ENCODE data around the gene SLC35G1. TPM values are rescaled to one million over a fixed set of nuclear protein-coding genes. Genes with fewer than 3 reads are reported as not detected.

Gene SLC35G1
- total and polyA plus RNA-seq, 2 of the 8 experiments (the other 6 are each of a cell fraction or from before 2014, with no cell fraction given): 6.2 to 6.4 TPM

- ChIA-PET POLR2A (ENCODE audit: partially characterized antibody) (interaction anchor here (1.0 to 1.4 kb wide), 2 partner anchors 22 to 405 kb away, joined by 3 read pairs; no protein-coding TSS in a partner anchor), CTCF (ENCODE audit: partially characterized antibody) (interaction anchor here (0.6 to 3.2 kb wide), 51 partner anchors 8 to 525 kb away, joined by 3 to 34 read pairs (median 4); no protein-coding TSS in a partner anchor)
- H3K9ac ChIP-seq (replicated peaks in 1 of 4; ENCODE audit: extremely low read depth in 1 of 4, low read depth in 3 of 4, low read length in 3 of 4): no peak overlapping the region
- peaks cover 0 to 2% (median 0%) of the 10 kb centered on the region in 4 experiments; a peak in 1 of 7 replicates for H3K4me1 ChIP-seq (replicated peaks in 1 of 4; ENCODE audit: control insufficient read depth in 3 of 4, insufficient read depth in 4 of 4, low read length in 3 of 4)
- H4K20me1 ChIP-seq (replicated peaks in 1 of 2; ENCODE audit: control insufficient read depth in 1 of 2, insufficient read depth in 2 of 2, low read length in 2 of 2): peaks cover 0 to 2% of the 10 kb centered on the region in 2 experiments
- no peak overlapping the region for H4K5ac ChIP-seq (ENCODE audit: insufficient read length, low read depth, low read length)
- no peak overlapping the region for H3K27ac ChIP-seq (ENCODE audit: low read depth, low read length)
- H4K8ac ChIP-seq (ENCODE audit: extremely low read depth, insufficient read depth, low read length): no peak overlapping the region
- H2BK5ac ChIP-seq (ENCODE audit: low read depth, low read length): no peak overlapping the region
- 74% methylated on average over 10 of the region's 10 CpGs; no CpG with 5 or more reads in 1 of the 2 experiments for WGBS, 2 experiments (ENCODE audit: extremely low coverage in 1 of 2, insufficient coverage in 1 of 2, insufficient read length in 1 of 2, insufficient replicate concordance in 2 of 2, low coverage in 1 of 2, low lambda C conversion rate in 2 of 2, missing lambda C conversion rate in 1 of 2)
- DNase-seq (ENCODE audit: low read depth in 1 of 2, low spot score in 2 of 2) (no peak), FAIRE-seq (no peak)
- H3K23ac ChIP-seq (ENCODE audit: insufficient read length): no peak overlapping the region
- no peaks in the 10 kb centered on the region for H3K79me2 ChIP-seq (ENCODE audit: control insufficient read depth in 1 of 2, insufficient read depth in 2 of 2, low read length in 2 of 2)
- H3K4ac ChIP-seq (replicated peaks; ENCODE audit: insufficient read length, low read depth, low read length): no peak overlapping the region
- no peak overlapping the region for H2BK20ac ChIP-seq (ENCODE audit: low read length)
- H4K91ac ChIP-seq (replicated peaks; ENCODE audit: insufficient read length, low read length): no peak overlapping the region
- H2AK5ac ChIP-seq (ENCODE audit: low read depth, low read length): no peak overlapping the region
- no peaks in the 10 kb centered on the region for H3K23me2 ChIP-seq (ENCODE audit: low read depth, low read length)
- no peak overlapping the region for H2BK15ac ChIP-seq (ENCODE audit: low read length)
- H3K79me1 ChIP-seq (ENCODE audit: low read depth, low read length): no peaks in the 10 kb centered on the region
- no peak overlapping the region for H3K56ac ChIP-seq (replicated peaks; ENCODE audit: insufficient read length, low read depth, low read length)
- H3K9me3 ChIP-seq (ENCODE audit: insufficient read depth in 2 of 2, low read depth in 1 of 2, low read length in 1 of 2): no peaks in the 10 kb centered on the region
- H3K27me3 ChIP-seq (replicated peaks in 1 of 4; ENCODE audit: control insufficient read depth in 3 of 4, extremely low read depth in 1 of 4, insufficient read depth in 3 of 4, low read length in 3 of 4): no peaks in the 10 kb centered on the region
- peak overlapping the region in 1 of 4 experiments; percentile 3; a peak in 2 of 8 replicates for H3K4me3 ChIP-seq (ENCODE audit: extremely low read depth in 1 of 4, insufficient read depth in 2 of 4, low read depth in 3 of 4, low read length in 4 of 4)
- TF ChIP-seq ASH2L (IDR thresholded peaks at IDR 0.05; ENCODE audit: low read length): peak; percentile 47
- TF ChIP-seq MAX (IDR thresholded peaks at IDR 0.05): 0 out of 2 replicates have a peak, but pooled peaks have one; percentile 14
- no peak for TF ChIP-seq HDAC6 (IDR thresholded peaks at IDR 0.05; ENCODE audit: low read depth, low read length)
- H3K36me3 ChIP-seq (ENCODE audit: control insufficient read depth in 2 of 4, insufficient read depth in 4 of 4, low read length in 3 of 4): no peaks in the 10 kb centered on the region
- H3K18ac ChIP-seq (ENCODE audit: extremely low read depth, low read length): no peak overlapping the region
- no peak overlapping the region for H2BK12ac ChIP-seq (ENCODE audit: low read depth, low read length)
- H2AFZ ChIP-seq (ENCODE audit: low read length): 0 out of 2 replicates have a peak overlapping the region, but pooled peaks have one; percentile 29
- H3K4me2 ChIP-seq (ENCODE audit: insufficient read depth in 1 of 2, low read depth in 2 of 2, low read length in 2 of 2): peak overlapping the region; percentile 34 to 42; a peak in 3 of 4 replicates
- H2BK120ac ChIP-seq (replicated peaks; ENCODE audit: low read depth, low read length): no peak overlapping the region
- no peak overlapping the region for H3K14ac ChIP-seq (ENCODE audit: insufficient read length)
These were observed 23.2 kb downstream of the SLC35G1 start for GRCh38 chr10:93917064-93917391.

Measured in H1 (cell line).